ENCODE data around the gene PYGO1.
"Not testable (repeated sequence)": the region's sequence is repeated elsewhere in the genome, so short reads cannot be mapped to it uniquely, and the experiment has no call there.

PYGO1 gene

DNA sequence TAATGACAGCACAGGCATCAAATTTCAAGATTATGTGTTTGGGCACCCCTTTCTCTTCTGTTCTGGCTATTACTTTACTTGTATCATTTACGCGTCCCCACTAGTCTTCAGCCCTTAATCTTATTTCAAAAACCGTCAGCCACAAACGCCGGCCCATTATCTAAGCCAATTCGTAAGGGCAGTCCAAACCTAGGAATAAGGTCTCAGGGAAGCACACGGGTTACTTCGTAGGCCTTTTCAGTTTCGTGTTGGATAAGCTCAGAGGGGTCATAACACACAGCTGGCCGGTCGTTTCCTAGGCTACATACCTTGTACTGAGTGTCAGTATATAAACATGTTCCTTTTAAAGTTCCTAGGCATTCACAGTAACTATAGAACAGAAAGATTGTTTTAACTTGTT lies 75.0 kb downstream of the PYGO1 start:
- no peak overlapping the region for H3K4me3 ChIP-seq
- no peak overlapping the region for H3K27ac ChIP-seq
- TF ChIP-seq FOXP2 (optimal IDR thresholded peaks at IDR 0.05; ENCODE audit: control extremely low read depth, extremely low read length, insufficient read depth): no peak
- TF ChIP-seq EZH2 (IDR thresholded peaks at IDR 0.05): no peak
- no peak for TF ChIP-seq POLR2AphosphoS5 (IDR thresholded peaks at IDR 0.05; ENCODE audit: borderline replicate concordance, low read depth, low read length)
- no peaks in the 10 kb centered on the region for H3K36me3 ChIP-seq (ENCODE audit: insufficient read depth, low read length)
- no peak for DNase-seq (ENCODE audit: low read depth, low spot score)
- H3K9ac ChIP-seq (ENCODE audit: insufficient read length): no peak overlapping the region
- no peaks in the 10 kb centered on the region for H3K9me3 ChIP-seq (ENCODE audit: low read depth, low read length)

DNA sequence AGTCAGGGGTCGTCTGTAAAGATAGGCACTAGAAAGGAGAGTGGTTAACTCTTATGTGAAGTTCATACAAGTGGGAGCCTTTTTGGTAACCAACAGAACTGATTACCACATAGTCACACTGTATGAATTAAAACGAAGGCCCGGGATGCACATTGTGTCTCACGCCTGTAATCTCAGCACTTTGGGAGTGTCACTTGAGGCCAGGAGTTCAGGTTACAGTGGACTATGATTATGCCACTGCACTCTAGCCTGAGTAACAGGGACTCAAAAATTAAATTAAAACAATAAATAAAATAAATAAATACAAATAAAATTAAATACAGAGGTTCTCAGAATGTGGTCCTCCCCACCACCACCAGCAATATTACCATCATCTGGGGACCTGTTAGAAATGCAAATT lies 80.6 kb downstream of the PYGO1 start:
- Histone ChIP-seq H3K27ac (no peak overlapping the region), H3K36me3 (ENCODE audit: insufficient read depth, low read length) (no peaks in the 10 kb centered on the region), H3K9ac (ENCODE audit: insufficient read length) (no peak overlapping the region), H3K4me3 (no peak overlapping the region), H3K9me3 (ENCODE audit: low read depth, low read length) (no peaks in the 10 kb centered on the region)
- no peak for DNase-seq (ENCODE audit: low read depth, low spot score)
- no peak for TF ChIP-seq POLR2AphosphoS5 (IDR thresholded peaks at IDR 0.05; ENCODE audit: borderline replicate concordance, low read depth, low read length)
- no peak for TF ChIP-seq EZH2 (IDR thresholded peaks at IDR 0.05)
- no peak for TF ChIP-seq FOXP2 (optimal IDR thresholded peaks at IDR 0.05; ENCODE audit: control extremely low read depth, extremely low read length, insufficient read depth)

DNA sequence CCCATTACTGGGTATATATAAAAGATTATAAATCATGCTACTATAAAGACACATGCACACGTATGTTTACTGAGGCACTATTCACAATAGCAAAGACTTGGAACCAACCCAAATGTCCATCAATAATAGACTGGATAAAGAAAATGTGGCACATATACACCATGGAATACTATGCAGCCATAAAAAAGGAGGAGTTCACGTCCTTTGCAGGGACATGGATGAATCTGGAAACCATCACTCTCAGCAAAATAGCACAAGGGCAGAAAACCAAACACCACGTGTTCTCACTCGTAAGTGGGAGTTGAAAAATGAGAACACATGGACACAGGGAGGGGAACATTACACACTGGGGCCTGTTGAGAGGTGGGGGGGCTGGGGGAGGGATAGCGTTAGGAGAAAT lies 82.7 kb downstream of the PYGO1 start:
- not testable (repeated sequence) for H3K9me3 ChIP-seq (ENCODE audit: low read depth, low read length); H3K36me3 ChIP-seq (ENCODE audit: insufficient read depth, low read length); H3K9ac ChIP-seq (ENCODE audit: insufficient read length); H3K4me3 ChIP-seq; DNase-seq (ENCODE audit: low read depth, low spot score); H3K27ac ChIP-seq

DNA sequence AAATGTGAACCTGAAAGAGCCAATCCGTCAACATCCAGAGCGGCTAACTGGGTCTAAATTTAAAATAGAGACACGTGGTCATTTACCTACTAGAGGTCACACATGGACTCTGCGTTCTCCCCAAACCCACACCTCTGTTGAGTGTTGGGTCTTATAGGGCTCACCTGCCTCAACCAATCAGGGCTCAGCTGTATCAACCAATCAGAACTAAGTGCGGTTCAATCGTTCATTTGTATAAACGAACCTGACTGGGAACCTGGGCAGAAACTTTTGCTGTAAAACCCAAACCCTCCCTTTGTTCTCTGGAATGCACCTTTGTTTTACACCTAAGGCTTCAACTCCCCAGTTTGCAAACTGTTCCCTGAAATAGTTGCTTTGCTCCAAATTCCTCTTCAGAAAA lies 89.0 kb downstream of the PYGO1 start:
- Histone ChIP-seq H3K36me3 (ENCODE audit: insufficient read depth, low read length) (no peaks in the 10 kb centered on the region), H3K27ac (no peak overlapping the region), H3K9ac (ENCODE audit: insufficient read length) (no peak overlapping the region), H3K4me3 (peak overlapping the region; percentile 88), H3K9me3 (ENCODE audit: low read depth, low read length) (no peaks in the 10 kb centered on the region)
- DNase-seq (ENCODE audit: low read depth, low spot score): no peak
- no peak for TF ChIP-seq FOXP2 (optimal IDR thresholded peaks at IDR 0.05; ENCODE audit: control extremely low read depth, extremely low read length, insufficient read depth)
- TF ChIP-seq POLR2AphosphoS5 (IDR thresholded peaks at IDR 0.05; ENCODE audit: borderline replicate concordance, low read depth, low read length): no peak
- no peak for TF ChIP-seq EZH2 (IDR thresholded peaks at IDR 0.05)

DNA sequence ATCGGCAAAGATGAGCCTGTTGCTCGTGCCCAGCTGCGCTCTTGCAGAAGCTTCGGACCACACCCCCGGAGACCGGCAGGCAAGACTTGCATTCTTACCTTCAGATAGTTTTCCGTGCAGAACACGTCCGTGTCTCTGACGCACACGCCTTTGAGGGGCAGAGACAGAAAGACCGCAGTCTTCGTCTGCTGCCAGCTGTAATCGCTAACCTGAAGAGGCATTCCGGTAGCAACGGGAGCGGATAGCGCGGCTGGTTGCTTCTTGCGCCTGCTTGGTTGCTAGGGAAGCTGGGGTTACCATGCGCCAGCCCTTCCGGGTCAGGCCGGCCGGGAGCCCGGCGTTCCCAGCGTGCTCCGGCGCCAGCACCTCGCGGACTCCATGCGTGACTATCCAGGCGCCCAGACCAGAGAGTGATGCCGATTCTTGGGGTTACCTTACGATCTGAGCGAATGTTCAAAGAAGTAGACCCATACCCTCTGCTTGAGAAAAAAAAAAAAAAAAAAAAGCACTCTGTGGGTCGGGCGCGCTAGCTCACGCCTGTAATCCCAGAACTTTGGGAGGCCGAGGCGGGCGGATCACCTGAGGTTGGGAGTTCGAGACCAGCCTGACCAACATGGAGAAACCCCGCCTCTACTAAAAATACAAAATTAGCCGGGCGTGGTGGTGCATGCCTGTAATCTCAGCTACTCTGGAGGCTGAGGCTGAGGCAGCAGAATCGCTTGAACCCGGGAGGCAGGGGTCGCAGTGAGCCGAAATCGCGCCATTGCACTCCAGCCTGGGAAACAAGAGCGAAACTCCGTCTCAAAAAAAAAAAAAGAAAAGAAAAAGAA lies 89.8 kb downstream of the PYGO1 start:
- not testable (repeated sequence) for H3K36me3 ChIP-seq (ENCODE audit: insufficient read depth, low read length); DNase-seq (ENCODE audit: low read depth, low spot score); H3K9me3 ChIP-seq (ENCODE audit: low read depth, low read length); H3K27ac ChIP-seq
- TF ChIP-seq POLR2AphosphoS5 (IDR thresholded peaks at IDR 0.05; ENCODE audit: borderline replicate concordance, low read depth, low read length): peak; percentile 78
- Histone ChIP-seq H3K4me3 (peak overlapping the region; percentile 88), H3K9ac (ENCODE audit: insufficient read length) (peak overlapping the region; percentile 45)

DNA sequence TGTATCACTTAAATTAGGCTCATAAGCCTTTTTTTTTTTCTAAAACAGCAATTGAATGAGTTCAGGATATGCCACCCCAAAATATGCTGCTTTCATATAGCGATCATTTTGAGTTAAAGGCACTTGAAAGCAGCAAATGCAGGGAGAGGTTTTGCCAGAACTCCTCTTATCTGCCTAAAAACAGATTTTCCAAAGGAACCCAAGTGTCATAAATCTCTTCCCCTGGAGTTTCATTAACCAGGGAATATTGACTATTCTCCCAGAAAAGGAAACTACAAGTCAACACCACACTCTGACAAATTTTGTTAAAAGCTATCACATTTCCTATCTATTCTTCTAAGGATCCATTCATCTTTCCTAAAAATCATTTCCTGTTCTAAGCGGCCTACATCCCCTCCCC lies 91.4 kb downstream of the PYGO1 start:
- no peak overlapping the region for H3K9ac ChIP-seq (ENCODE audit: insufficient read length)
- H3K36me3 ChIP-seq (ENCODE audit: insufficient read depth, low read length): no peaks in the 10 kb centered on the region
- H3K4me3 ChIP-seq: no peak overlapping the region
- TF ChIP-seq EZH2 (IDR thresholded peaks at IDR 0.05): no peak
- H3K27ac ChIP-seq: no peak overlapping the region
- no peaks in the 10 kb centered on the region for H3K9me3 ChIP-seq (ENCODE audit: low read depth, low read length)
- no peak for DNase-seq (ENCODE audit: low read depth, low spot score)

DNA sequence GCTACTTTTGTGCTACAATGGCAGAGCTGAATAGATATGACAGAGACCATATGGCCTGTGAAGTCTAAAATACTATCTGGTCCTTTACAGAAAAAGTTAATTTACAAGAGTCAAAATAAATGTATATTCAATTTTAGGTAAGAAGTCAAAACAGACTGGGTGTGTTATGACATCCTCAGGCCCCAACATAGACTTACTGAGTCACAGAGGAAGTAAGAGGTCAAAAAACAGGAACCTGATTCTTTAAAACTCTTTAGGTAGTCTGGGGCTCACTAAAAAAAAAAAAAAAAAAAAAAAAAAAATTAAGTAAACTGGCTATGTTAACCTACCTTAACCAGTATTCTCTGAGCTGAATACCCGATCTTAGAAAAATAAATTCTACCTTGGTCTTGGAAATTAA lies 93.2 kb downstream of the PYGO1 start:
- Histone ChIP-seq H3K36me3 (ENCODE audit: insufficient read depth, low read length) (no peaks in the 10 kb centered on the region), H3K4me3 (no peak overlapping the region), H3K27ac (no peak overlapping the region), H3K9me3 (ENCODE audit: low read depth, low read length) (no peaks in the 10 kb centered on the region), H3K9ac (ENCODE audit: insufficient read length) (no peak overlapping the region)
- TF ChIP-seq EZH2 (IDR thresholded peaks at IDR 0.05) (no peak), FOXP2 (optimal IDR thresholded peaks at IDR 0.05; ENCODE audit: control extremely low read depth, extremely low read length, insufficient read depth) (no peak), POLR2AphosphoS5 (IDR thresholded peaks at IDR 0.05; ENCODE audit: borderline replicate concordance, low read depth, low read length) (no peak)
- DNase-seq (ENCODE audit: low read depth, low spot score): no peak

DNA sequence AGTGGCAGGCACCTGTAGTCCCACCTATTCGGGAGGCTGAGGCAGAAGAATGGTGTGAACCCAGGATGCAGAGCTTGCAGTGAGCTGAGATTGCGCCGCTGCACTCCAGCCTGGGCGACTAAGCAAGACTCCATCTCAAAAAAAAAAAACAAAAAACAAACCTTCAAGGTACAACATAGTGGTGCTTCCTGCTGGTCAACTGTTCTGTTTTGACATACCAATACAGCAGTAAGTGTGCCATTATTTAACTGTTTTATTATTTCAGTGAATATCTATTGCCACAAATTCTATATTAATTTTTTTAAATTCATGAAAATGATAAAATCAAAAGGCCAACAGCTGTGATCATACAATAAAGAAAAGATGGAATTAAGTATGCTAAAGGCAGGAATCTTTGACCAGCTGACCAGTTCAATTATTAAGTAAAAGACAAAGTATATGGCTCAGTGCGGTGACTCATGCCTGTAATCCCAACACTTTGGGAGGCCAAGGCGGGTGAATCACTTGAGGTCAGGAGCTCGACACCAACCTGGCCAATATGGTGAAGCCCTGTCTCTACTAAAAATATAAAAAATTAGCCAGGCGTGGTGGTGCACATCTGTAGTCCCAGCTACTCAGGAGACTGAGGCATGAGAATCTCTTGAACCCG lies 99.1 kb downstream of the PYGO1 start:
- H3K36me3 ChIP-seq (ENCODE audit: insufficient read depth, low read length); H3K9ac ChIP-seq (ENCODE audit: insufficient read length); H3K9me3 ChIP-seq (ENCODE audit: low read depth, low read length); H3K4me3 ChIP-seq; H3K27ac ChIP-seq; DNase-seq (ENCODE audit: low read depth, low spot score): not testable (repeated sequence)
